HG03095 (cell line): ENCODE data around the gene NPBWR2.

Experiments used
- ATAC-seq: cut with Tn5 transposase; IDR thresholded peaks from one replicate; pipeline ENCODE4 v1.9.1; 2021; ENCODE audit warnings: moderate library complexity; ENCODE audit not compliant: unreplicated experiment

The NPBWR2 gene

DNA sequence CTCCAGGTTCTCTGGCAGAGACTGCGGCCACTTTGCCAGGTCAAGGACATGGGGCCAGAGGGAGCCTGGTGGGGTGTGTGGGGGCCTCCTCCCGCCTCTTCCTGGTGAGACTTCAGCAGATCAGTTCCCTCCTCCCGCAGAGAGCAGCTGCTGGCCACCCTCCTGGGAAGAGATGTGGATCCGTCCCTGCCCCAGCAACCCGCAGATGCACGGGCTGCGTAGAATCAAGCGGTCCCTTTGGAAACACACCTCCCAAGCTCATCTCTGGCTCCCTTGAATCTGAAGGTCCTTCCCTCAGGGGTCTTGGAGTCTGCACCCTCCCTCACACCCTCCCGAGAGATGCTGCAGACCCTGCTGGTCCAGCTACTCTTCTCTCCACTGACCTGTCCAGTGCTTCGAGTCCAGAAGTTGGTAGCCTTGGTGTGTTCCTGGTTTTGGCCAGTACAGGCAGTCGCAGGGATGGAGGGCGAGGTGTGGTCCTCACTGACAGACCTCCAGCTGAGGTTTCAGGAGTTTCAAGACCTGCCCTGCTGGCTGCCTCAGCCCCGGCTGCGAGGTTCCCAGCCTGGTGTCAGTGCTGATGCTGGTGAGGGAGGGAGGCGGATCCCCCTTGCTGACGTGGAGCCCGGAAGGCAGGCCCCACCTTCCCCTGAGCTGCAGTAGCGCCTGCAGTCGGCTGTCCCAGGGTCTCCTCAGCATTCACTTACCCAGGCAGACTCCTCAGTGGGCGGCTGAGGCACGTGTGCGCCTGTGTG lies at the start of gene NPBWR2:
TSS of gene NPBWR2 (minus strand) at position 585 of the 755 bp plus-strand sequence. CDS start 734 bp downstream, outside the sequence.
- ATAC-seq = no peak

GRCh38 chr20:64156136-64156885 lies 48.9 kb upstream of the NPBWR2 start:
- no peak for ATAC-seq

GRCh38 chr20:64155258-64156135 lies 48.1 kb upstream of the NPBWR2 start:
- ATAC-seq = no peak

- ATAC-seq = no peak
These were observed 47.4 kb upstream of the NPBWR2 start for GRCh38 chr20:64154590-64155257.

GRCh38 chr20:64153861-64154589 lies 46.7 kb upstream of the NPBWR2 start:
- ATAC-seq = no peak

GRCh38 chr20:64153410-64153809 lies 46.0 kb upstream of the NPBWR2 start:
- no peak for ATAC-seq

DNA sequence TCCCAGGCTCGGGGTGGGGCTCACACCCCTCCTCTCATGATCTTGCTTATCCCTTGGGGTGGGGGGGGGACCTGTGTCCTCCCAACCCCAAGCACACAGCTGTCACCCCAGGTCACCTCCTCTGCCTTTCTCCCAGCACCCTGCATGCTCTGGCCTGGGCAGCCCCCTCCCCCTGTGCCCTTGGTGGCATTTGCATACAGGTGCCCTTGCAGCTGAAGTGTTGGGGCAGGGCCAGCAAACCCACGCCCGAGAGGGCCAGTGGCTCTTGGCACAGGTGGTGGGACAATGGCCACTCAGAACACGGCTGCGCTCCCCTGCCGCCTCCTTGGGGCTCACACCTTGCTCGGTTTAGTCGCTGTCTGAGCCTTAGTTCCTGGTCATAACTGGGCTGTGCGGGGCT lies 45.5 kb upstream of the NPBWR2 start:
- ATAC-seq = no peak

DNA sequence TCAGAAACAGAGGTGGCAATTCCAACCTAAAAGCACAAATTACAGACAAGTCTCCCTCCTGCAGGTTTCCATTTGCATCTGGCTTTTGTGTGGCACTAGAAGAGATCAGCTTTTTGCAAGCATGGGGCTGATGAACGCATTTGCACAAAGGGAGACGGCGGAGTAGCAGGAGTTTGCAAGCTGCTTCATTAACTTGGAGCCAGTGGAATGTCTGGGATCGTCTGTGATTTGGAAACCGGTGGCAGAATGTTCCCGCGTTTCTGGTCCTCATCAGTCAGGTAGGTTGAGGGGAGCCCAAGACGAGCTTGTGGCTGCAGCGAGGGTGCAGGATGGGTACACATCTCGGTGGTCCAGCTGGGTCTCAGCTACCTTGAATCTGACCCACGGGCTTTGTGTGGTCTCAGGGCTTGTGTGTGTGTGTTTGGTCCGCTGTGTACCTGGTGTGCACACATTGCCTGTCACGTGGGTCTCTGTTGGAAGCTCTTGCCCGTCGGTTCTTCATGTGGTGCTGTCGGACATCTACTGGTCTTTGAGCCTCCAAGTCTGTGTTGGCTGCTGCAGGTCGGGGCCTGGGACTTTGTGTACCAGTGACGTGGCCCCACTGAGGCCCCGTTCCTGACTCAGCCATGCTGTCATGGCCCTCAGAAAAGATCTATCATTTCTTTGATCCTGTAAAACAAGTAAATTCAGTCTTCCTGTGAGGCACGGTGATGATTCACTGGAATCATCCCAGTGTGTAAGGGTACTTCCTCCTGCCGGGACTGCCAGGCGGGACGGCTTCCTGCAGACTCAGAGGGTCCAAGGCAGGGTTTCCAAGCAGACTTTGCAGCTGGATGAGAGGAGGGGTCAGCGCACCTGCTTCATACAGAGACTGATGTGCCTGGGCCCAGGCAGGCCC lies 44.5 kb upstream of the NPBWR2 start:
- ATAC-seq = no peak

DNA sequence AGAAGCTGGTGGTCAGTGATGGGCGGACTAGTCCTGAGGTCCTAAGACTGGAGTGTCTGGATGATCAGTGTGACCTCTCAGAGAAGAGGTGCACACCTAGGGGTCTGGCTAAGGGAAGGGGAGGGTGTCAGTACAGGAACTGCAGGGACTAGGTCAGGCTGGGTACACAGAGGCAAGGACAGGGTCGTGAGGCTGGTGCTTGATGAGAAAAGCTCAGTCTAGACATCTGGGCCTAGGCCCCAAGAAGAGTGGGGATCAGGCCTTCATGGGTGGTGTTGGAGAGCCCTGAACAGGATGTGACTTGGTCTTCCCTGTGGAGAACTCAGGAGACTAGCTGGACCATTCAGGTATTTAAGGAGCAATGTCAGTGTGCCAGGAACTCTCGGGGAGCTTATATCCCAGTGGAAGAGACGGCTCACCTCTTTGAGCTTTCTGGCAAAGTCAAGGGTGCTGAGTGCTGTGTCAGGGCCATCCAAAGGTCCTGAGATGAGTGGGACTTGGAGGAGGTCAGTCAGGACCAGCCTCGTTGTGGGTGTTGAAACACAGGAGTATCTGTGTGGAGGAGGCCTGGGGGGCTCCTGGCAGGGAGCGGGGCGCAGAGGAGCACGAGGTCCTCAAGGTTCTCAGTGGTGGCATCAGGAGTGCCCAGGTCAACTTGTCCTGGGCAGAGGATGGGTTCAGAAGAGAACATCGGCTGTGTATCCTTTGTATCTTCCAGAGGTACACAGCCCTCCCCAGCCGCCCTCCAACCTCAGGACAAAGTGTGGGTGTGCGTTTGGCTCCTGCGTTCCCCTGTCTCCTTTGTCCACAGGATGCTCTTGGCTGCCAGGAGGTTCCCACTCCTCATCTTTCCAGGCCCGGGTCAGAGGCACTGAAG lies 43.6 kb upstream of the NPBWR2 start:
- no peak for ATAC-seq

DNA sequence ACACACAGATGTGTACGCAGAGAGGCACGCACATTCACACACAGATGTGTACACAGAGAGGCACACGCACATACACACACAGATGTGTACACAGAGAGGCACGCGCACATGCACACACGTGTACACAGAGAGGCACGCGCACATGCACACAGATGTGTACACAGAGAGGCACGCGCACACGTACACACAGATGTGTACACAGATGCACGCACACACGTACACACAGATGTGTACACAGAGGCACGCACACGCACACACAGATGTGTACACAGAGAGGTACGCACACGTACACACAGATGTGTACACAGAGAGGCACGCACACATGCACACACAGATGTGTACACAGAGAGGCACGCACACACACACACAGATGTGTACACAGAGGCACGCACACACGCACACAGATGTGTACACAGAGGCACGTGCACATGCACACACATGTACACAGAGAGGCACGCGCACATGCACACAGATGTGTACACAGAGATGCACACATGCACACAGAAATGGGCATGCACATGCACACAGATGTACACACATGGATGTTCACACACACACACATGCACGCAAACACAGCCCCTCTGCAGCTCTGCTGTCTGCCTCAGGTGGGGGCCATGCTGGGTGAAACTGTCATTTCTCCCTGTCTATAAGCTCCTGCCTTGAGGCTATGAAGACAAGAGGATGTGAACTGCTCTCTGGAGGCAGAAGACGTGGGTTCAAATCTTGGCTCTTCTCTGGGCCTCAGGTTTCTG lies 42.6 kb upstream of the NPBWR2 start:
- no peak for ATAC-seq

DNA sequence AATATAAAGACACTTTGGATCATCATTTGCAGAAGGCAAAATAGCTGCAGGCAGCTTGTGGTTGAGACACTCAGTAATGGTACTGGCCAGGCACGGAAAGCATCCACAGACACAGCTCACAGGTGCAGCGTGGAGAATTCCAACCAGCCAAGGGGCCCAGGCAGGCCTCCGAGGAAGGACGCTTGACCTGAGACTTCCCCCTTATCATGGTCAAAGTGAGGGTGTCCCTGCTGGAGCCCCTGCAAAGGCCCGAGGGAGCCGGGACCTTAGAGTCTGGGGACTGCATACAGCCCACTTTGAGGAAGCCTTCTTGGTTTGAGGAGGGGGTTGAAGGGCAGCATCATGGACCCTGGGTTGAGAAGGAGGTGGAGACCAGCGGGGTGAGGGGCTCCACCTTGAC lies 41.8 kb upstream of the NPBWR2 start:
- no peak for ATAC-seq

DNA sequence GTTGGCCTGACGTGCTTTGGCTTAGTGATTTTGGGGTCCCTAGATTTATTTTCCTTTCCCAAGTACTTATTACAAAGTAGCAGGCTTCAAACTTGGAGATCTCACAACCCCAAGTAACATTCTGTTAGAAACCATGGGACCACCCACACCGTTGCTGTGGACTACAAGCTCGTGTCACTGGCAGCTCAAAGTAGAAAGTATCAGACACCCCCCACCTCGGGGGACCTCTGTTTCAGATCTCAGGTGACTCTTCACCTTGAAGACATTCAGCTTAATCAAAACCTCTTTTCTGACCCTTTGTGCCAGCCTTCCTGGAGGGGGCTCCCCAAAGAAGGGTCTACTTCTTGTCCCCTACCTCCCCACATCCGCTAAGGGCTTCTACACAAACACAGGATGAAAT lies 41.2 kb upstream of the NPBWR2 start:
- no peak for ATAC-seq

DNA sequence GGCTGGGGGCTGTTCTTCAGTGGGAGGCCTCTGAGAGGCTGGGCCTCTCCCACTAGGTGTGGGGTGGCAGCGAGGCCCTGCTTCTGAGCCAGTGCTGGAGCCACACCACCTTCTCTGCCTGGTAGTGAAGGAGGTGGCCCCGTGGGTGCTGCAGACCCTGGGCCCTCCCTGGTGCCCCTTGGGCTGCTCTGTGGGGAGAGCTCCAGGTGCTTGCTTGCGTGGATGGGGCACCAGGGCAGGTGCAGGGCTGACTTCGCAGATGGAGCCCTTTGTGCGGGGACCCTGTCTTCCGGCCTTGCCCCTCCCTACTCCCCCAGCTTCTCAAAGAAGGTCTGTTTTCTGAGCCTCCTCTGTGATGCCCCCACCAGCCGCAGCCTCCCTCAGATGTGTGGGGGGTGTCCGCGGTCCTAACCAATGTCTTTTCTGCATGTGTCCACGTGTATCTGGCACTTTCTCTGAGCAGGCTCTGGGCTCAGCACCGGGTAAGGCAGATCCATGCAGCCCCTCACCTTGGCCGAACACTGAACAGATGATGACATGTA lies 39.6 kb upstream of the NPBWR2 start:
- ATAC-seq = no peak

GRCh38 chr20:64146301-64146935 lies 39.1 kb upstream of the NPBWR2 start:
- no peak for ATAC-seq

GRCh38 chr20:64145458-64146300 lies 38.3 kb upstream of the NPBWR2 start:
- ATAC-seq = no peak
